Activated T-helper 1 cell treated with anti-CD3 and anti-CD28 coated beads, Interleukin-12 subunit alpha, Interleukin-12 subunit beta, Interleukin-2, Interleukin-4 antibody, amounts not matched to agents 30 ng/mL and 10 ng/mL and 1 ng/mL, durations not matched to agents 14 hours and 24 hours and 36 hours (primary cell): Measurements from ENCODE around the gene ZNF180. TPM values are rescaled to one million over a fixed set of nuclear protein-coding genes. Genes with fewer than 3 reads are reported as not detected.
"Not testable (repeated sequence)": the region's sequence is repeated elsewhere in the genome, so short reads cannot be mapped to it uniquely, and the experiment has no call there.

Experiments used
- DNase-seq: peaks from one replicate; pipeline ENCODE4 v3.0.0; 2021; ENCODE audit warnings: low spot score
- H3K27ac Mint-ChIP-seq: one replicate; pipeline ENCODE4 v1.8.0; 2021; ENCODE audit warnings: mild to moderate bottlenecking, mixed read lengths
- H3K27me3 Mint-ChIP-seq: one replicate; pipeline ENCODE4 v1.8.0; 2022; ENCODE audit warnings: mild to moderate bottlenecking, moderate library complexity, mixed read lengths; ENCODE audit not compliant: insufficient read depth
- H3K36me3 Mint-ChIP-seq: one replicate; pipeline ENCODE4 v1.8.0; 2021; ENCODE audit warnings: low read depth, mixed read lengths
- H3K4me1 Mint-ChIP-seq: one replicate; pipeline ENCODE4 v1.8.0; 2021; ENCODE audit warnings: low read depth, mixed read lengths
- H3K4me3 Mint-ChIP-seq: one replicate; pipeline ENCODE4 v1.8.0; 2021; ENCODE audit warnings: mild to moderate bottlenecking, moderate library complexity, mixed read lengths
- H3K9me3 Mint-ChIP-seq: one replicate; pipeline ENCODE4 v1.8.0; 2021; ENCODE audit warnings: mixed read lengths
- intact Hi-C: fragments of 100-400 bp; cut with micrococcal nuclease; formaldehyde crosslinking; loops from one replicate; pipeline ENCODE4 v1.15.1; 2024
- total RNA-seq: library from RNA; stranded (reverse); gene quantifications from 2 replicates; pipeline ENCODE4 v1.2.3, GENCODE V29; 2022

The ZNF180 gene
- total RNA-seq, 1 donor from 2014 or later: 10.1 TPM

DNA sequence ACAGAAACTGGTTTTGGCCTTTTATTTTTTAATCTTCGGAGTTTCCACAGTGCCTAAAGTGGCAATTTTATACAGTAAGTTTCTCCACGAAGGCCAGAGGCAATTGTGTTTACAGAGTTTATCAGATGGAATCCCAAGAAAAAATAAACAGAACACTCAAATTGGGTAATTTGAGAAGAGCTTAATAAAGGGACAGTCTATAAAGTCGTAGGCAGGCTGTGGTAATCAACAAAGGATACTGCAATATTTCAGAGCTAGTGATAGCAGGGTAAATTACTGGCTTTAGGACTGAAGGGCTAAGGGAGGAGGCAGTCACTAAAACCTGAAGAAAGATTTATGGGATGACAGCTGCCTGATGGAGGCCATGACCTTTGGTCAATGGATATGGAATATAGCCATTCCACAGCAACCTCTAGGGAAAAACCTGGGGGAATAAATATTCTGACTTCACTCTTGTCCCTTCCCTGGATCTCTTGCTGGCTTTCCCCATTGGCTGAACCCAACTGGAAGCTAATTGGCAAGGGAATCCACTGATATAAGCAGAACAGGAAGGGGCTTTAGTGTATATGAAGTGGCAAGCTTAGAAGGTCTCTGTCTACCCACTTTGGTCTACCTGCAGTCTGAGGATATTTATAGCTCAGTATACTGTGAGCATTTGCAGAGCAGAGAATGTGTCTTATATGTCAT lies 37.6 kb downstream of the ZNF180 start:
- H3K27ac Mint-ChIP-seq, intact Hi-C loops, H3K4me3 Mint-ChIP-seq, H3K36me3 Mint-ChIP-seq, H3K27me3 Mint-ChIP-seq, DNase-seq, H3K4me1 Mint-ChIP-seq: not testable (repeated sequence)
- peaks cover 70% of the 10 kb centered on the region for H3K9me3 Mint-ChIP-seq

DNA sequence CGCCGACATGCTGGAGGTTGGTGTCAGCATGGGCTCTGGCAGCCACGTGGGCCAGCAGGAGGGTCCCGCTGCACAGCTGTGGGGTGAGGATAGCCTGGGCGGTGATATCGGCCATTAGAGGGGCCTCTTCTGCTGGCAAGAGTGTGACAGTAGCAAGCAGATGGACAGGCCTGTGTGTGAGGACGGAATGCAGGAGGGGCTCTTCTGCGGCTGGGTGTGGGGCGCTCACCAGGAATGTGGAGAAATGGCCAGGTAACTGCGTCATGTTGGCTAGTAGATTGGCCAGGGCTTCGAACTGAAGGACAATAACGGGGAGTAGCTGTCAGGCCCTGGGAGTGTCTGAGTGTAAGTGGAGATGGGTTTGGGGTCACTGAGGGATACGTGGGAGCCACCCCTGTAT lies 44.3 kb downstream of the ZNF180 start:
- H3K4me1 Mint-ChIP-seq, H3K27ac Mint-ChIP-seq, H3K4me3 Mint-ChIP-seq, H3K36me3 Mint-ChIP-seq, intact Hi-C loops, H3K27me3 Mint-ChIP-seq, DNase-seq: not testable (repeated sequence)
- peaks cover 54% of the 10 kb centered on the region for H3K9me3 Mint-ChIP-seq

DNA sequence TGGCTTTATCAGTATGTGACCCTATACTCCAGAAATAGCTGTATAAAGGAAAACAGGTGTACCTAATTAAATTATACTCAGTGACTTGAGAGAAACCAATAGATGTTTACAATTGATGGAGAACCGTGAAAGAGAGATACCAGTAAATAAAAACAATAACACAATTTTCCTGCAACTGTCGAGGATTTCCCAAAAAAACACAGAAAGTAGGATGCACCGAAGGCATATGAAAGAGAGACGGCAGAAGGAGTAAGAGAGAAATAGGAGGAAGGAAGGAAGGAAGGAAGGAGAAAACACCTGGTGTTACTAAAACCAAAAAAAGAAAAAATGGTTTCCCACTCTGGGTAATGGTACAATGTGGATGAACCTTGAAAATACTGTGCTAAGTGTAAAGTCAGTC lies 45.2 kb downstream of the ZNF180 start:
- Mint-ChIP-seq H3K27ac (no peak overlapping the region), H3K4me3 (no peak overlapping the region), H3K27me3 (no peaks in the 10 kb centered on the region), H3K36me3 (peaks cover 2% of the 10 kb centered on the region), H3K9me3 (peaks cover 59% of the 10 kb centered on the region), H3K4me1 (no peaks in the 10 kb centered on the region)
- no peak for DNase-seq
- intact Hi-C loops: no loop called here

DNA sequence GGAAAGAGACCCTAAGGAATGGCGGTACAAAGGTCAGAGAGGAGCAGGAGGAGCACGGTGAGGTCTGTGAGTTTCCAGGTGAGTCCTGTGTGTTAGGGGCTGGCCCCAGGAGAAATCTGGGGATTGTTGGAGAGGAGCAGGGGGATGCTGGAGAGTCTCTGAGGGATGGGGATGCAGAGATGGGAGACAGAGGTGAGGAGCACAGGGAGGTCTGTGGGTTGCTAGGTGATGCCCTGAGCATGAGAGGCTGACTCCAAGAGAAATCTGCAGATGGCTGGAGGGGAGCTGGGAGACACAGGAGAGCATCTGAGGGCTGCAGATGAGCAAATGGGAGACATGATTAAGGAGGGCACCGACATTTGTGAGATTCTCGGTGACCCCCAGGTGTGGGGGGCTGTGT lies 48.0 kb downstream of the ZNF180 start:
- no peak for DNase-seq
- Mint-ChIP-seq H3K9me3 (peaks cover 76% of the 10 kb centered on the region), H3K36me3 (peaks cover 2% of the 10 kb centered on the region), H3K4me3 (no peak overlapping the region), H3K27ac (no peak overlapping the region), H3K4me1 (peaks cover 5% of the 10 kb centered on the region), H3K27me3 (no peaks in the 10 kb centered on the region)
- intact Hi-C loops: no loop called here

DNA sequence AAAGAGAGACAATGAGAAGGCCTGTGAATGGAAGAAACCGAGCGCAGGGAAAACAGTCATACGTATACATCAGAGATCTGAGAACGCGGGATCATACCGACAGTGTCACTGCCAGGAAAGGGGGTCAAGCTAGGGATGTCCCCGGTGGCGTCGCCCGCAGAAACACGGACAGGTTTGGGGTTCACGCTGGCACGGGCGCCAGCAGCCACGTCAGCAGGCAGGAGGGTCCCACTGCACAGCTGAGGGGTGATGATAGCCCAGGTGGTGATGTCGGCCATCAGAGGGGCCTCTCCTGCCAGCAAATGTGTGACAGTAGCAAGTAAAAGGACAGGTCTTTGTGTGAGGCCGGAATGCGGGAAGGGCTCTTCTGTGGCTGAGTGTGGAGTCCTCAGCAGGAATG lies 48.6 kb downstream of the ZNF180 start:
- H3K27ac Mint-ChIP-seq: no peak overlapping the region
- no peaks in the 10 kb centered on the region for H3K27me3 Mint-ChIP-seq
- H3K9me3 Mint-ChIP-seq: peaks cover 82% of the 10 kb centered on the region
- DNase-seq: no peak
- H3K4me3 Mint-ChIP-seq: no peak overlapping the region
- intact Hi-C loops: no loop called here
- peaks cover 5% of the 10 kb centered on the region for H3K4me1 Mint-ChIP-seq
- H3K36me3 Mint-ChIP-seq: peaks cover 2% of the 10 kb centered on the region

DNA sequence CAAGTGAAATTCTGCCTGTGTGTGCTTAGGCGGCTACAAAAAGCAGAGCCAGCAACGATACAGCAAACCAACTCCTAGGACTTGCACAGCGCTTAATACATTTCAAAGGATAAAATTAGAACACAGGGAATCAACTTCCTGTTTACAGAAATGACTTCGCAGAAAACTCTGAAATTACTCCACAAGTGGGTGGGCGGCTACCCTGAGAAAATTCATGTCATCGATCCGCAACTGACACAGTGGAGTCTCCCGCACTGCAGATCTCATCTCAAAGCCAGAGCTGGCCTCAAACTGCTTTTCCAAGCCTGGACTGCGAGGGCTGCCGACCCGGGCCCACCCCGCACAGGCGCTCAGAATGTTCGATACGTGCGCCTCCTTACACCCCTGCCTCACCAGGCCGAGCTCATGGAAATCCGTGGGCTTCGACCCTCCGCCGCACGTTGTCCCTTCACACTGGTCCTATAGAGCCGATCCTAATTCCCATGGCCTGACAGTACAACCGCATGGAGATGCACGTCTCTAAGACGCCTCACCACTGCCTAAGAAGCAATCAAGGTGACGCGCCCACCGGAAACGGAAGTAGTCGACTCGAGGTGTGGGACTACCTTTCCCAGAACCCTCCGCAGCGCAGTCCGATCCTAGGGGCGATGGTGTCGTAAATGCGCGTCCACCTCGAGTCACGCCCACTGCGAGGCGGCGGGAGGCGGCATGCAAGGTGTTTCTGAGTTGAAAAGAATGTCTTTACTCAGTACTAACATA lies 52.2 kb downstream of the ZNF180 start, which contains the start of gene ZNF229:
Gene ZNF229 (minus strand): TSS at position 557 of the 759 bp plus-strand sequence. CDS start 5,625 bp downstream, outside the sequence.
- peaks cover 6% of the 10 kb centered on the region for H3K36me3 Mint-ChIP-seq
- no peak within 1 kb of the TSS for H3K27ac Mint-ChIP-seq
- intact Hi-C loops: no loop called here

DNA sequence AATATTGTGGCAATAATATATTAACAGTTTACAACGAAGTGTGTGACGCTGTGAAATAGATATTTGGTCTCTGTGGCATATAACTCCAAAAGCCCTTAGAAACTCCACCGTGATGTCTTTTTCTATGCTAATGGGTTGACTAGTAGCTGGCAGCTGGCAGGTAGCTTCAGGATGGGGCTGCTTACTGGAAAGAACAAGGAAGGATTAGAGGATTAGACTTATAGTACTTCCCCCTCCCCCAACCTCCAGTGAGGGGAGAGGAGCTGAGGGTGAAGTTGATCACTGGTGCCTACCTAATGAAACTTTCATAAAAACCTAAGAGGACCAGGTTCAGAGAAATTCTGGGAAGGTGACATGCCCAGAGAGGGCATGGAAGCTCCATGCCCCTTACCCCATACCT lies 61.9 kb downstream of the ZNF180 start:
- no peaks in the 10 kb centered on the region for H3K27me3 Mint-ChIP-seq
- H3K9me3 Mint-ChIP-seq: peaks cover 63% of the 10 kb centered on the region
- H3K36me3 Mint-ChIP-seq: no peaks in the 10 kb centered on the region
- intact Hi-C loops: no loop called here
- H3K4me1 Mint-ChIP-seq: no peaks in the 10 kb centered on the region
- no peak overlapping the region for H3K4me3 Mint-ChIP-seq
- no peak for DNase-seq
- H3K27ac Mint-ChIP-seq: no peak overlapping the region

More for the DNA sequence above, 52.2 kb downstream of the ZNF180 start, which contains the start of gene ZNF229:
- Mint-ChIP-seq H3K4me3 (peak within 1 kb of the TSS; percentile 76), H3K4me1 (peaks cover 5% of the 10 kb centered on the region), H3K27me3 (no peaks in the 10 kb centered on the region), H3K9me3 (peaks cover 91% of the 10 kb centered on the region)
- peak; percentile 28 for DNase-seq

DNA sequence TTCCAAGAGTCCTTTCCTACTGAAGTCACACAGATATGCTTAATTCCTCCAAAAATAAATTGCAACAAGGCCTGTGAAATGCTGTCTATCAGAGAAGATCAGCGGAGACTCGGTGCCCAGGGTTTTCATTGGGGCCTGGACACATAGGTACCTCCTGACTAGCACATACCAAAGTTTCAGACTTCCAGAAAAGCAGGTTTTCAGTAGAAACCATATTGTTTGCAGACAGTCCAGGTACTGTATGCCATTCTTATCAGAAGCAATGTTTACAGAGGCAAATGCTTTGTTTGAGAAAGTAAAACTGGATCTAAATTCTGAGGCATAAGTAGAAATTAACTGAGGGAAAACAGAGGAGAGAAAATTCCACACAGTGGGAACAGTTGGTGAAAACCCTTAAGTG lies 64.9 kb downstream of the ZNF180 start:
- H3K4me3 Mint-ChIP-seq: no peak overlapping the region
- H3K9me3 Mint-ChIP-seq: peaks cover 66% of the 10 kb centered on the region
- H3K27me3 Mint-ChIP-seq: no peaks in the 10 kb centered on the region
- intact Hi-C loops: no loop called here
- no peak overlapping the region for H3K27ac Mint-ChIP-seq
- DNase-seq: no peak
- H3K36me3 Mint-ChIP-seq: no peaks in the 10 kb centered on the region
- H3K4me1 Mint-ChIP-seq: no peaks in the 10 kb centered on the region

DNA sequence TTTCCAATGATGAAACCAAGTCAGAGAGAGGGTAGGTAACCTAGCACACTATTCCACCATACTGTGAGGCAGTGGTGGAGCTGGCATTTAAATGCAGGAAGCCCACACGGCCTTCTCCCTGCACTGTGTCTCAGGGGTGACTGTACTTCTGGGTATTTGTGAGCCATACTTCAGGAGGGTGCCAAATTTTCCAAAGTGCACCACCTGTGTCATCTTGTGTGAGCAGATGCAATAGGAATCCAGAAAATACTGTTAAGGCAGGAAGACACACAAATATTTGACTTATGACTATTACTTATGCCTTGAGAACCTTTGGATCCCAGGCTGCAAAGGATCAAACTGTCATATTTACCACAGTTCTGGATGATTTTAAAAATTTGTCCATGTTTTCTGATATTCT lies 69.4 kb downstream of the ZNF180 start:
- H3K27ac Mint-ChIP-seq: no peak overlapping the region
- no peaks in the 10 kb centered on the region for H3K36me3 Mint-ChIP-seq
- DNase-seq: no peak
- H3K4me1 Mint-ChIP-seq: no peaks in the 10 kb centered on the region
- peaks cover 79% of the 10 kb centered on the region for H3K9me3 Mint-ChIP-seq
- H3K27me3 Mint-ChIP-seq: no peaks in the 10 kb centered on the region
- no peak overlapping the region for H3K4me3 Mint-ChIP-seq
- intact Hi-C loops: no loop called here

Other genes with a start within 250 kb of the ZNF180 start
- gene ZNF233, start 240.6 kb downstream of the ZNF180 start, total RNA-seq: 0.26 TPM in 1 of 2 replicates, not detected in the other
- 3.8 and 4.7 TPM in 2 replicates for gene ZNF235, start 195.5 kb downstream of the ZNF180 start, total RNA-seq
- gene ZNF112, start 143.8 kb downstream of the ZNF180 start, total RNA-seq: not detected in 2 replicates
- 0.07 TPM in 1 of 2 replicates, not detected in the other for gene ZNF285, start 98.9 kb downstream of the ZNF180 start, total RNA-seq
- 0.08 TPM in 1 of 2 replicates, not detected in the other for gene ZNF229, start 52.0 kb downstream of the ZNF180 start, total RNA-seq
- gene CEACAM20, start 29.2 kb upstream of the ZNF180 start, total RNA-seq: not detected in 2 replicates
- not detected in 2 replicates for gene IGSF23, start 113.0 kb upstream of the ZNF180 start, total RNA-seq
- gene PVR, start 143.4 kb upstream of the ZNF180 start, total RNA-seq: 19.3 and 20.6 TPM in 2 replicates
- gene CEACAM19, start 171.0 kb upstream of the ZNF180 start, total RNA-seq: 1.1 and 1.3 TPM in 2 replicates
- not detected in 2 replicates for gene CEACAM16, start 198.6 kb upstream of the ZNF180 start, total RNA-seq
- gene BCL3, start 248.2 kb upstream of the ZNF180 start, total RNA-seq: 67.2 and 74.6 TPM in 2 replicates